Coronary artery (tissue), 2 donors: Measurements from ENCODE around the gene KNSTRN.

ENCODE experiments used
- DNase-seq: peaks from one replicate; pipeline ENCODE4 v3.0.0-alpha.2; 2017; ENCODE audit warnings: low spot score
- H3K27ac ChIP-seq, 2 donors: fragments of 200-600 bp; sonication (generic); one replicate each; pipeline ENCODE4 v1.5.1; 2016 to 2019
- H3K4me3 ChIP-seq: fragments of 200-600 bp; sonication (generic); 2 replicates; pipeline ENCODE4 v1.5.1; 2016; ENCODE audit warnings: mild to moderate bottlenecking, moderate library complexity
- TF ChIP-seq, protein P1 (sequence below): fragments of 200-600 bp; sonication (generic); IDR thresholded peaks from one replicate; pipeline ENCODE4 v1.5.1; 2019; ENCODE audit warnings: antibody characterized with exemption

The KNSTRN gene

DNA sequence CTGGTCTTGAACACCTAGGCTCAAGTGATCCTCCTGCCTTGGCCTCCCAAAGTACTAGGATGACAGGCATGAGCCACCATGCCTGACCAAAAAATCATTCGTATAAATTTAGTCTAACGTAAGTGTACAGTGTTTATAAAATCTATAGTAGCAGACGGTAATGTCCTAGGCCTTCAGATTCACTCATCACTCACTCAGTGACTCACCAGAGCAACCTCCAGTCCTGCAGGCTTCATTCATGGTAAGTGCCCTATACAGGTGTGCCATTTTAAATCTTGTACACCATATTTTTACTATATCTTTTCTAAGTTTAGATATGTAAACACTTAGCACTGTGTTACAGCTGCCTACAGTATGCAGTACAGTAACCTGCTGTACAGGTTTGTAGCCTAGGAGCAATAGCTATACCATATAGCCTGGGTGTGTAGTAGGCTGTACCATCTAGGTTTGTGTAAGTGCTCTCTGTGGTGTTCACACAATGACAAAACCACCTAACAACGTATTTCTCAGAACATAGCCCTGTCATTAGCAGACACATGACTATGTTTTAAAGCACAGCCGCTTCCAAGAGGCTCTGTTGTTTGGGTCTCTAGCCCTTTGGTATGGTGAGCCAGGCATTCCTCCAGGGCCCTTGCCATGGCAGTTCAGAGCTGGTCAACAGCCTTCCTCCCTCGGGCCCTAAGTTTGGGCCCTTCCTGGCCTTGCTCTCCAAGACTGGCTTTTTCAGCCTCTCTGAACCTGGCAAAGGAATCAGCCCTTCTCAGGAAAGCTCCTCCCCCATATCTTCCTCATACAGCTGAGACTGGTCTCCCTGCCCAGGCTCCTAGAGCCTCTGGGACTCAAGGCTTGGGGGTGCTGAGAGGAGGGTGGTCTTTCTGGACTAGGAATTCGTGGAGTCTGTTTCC lies 39.9 kb upstream of the KNSTRN start:
- Histone ChIP-seq H3K27ac (peak overlapping the region; percentile 84), H3K4me3 (no peak overlapping the region)
- TF ChIP-seq, protein P1, sequence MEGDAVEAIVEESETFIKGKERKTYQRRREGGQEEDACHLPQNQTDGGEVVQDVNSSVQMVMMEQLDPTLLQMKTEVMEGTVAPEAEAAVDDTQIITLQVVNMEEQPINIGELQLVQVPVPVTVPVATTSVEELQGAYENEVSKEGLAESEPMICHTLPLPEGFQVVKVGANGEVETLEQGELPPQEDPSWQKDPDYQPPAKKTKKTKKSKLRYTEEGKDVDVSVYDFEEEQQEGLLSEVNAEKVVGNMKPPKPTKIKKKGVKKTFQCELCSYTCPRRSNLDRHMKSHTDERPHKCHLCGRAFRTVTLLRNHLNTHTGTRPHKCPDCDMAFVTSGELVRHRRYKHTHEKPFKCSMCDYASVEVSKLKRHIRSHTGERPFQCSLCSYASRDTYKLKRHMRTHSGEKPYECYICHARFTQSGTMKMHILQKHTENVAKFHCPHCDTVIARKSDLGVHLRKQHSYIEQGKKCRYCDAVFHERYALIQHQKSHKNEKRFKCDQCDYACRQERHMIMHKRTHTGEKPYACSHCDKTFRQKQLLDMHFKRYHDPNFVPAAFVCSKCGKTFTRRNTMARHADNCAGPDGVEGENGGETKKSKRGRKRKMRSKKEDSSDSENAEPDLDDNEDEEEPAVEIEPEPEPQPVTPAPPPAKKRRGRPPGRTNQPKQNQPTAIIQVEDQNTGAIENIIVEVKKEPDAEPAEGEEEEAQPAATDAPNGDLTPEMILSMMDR = no peak
- DNase-seq = no peak

DNA sequence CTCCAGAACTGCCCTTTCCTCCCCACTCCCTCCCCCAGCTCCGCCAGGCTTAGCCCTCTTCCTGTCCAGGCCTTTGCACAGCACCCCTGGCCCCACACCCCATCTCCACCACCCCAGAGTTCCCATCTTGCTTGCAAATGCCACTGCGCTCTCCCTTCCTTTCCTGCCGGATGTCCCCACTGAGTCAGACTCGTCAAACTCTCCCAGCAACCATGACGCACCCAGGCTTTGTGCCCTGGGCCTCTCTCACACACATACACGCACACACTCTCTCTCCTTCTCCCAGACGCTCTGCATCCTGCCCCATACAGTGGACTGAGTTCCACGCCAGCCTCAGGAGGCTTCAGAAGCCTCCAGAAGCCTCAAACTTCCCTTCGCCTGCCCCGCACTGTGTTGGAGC lies 39.0 kb upstream of the KNSTRN start:
- no peak overlapping the region for H3K4me3 ChIP-seq
- no peak for DNase-seq
- peak overlapping the region; percentile 84 for H3K27ac ChIP-seq
- TF ChIP-seq, protein P1 = no peak

DNA sequence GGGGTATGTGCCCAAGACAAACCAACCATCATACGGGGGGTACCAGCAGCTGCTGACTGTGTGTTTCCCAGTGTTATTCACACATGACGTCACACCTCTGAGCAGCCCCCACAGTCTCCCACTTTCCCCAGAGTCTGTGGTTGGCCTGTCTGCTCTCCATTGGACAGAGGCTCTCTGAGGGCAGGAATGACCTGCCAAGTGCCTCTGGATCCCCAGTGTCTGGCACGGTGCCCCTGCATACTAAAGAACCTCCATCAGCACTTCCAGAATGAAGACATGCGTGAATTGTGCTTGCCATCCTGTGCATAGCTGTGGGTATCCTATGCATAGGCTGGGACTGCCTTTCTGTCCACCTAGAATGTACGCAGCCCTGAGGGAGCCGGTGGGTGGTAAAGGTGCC lies 38.3 kb upstream of the KNSTRN start:
- H3K27ac ChIP-seq = peak overlapping the region; percentile 84
- no peak overlapping the region for H3K4me3 ChIP-seq
- DNase-seq = no peak
- TF ChIP-seq, protein P1 = no peak

DNA sequence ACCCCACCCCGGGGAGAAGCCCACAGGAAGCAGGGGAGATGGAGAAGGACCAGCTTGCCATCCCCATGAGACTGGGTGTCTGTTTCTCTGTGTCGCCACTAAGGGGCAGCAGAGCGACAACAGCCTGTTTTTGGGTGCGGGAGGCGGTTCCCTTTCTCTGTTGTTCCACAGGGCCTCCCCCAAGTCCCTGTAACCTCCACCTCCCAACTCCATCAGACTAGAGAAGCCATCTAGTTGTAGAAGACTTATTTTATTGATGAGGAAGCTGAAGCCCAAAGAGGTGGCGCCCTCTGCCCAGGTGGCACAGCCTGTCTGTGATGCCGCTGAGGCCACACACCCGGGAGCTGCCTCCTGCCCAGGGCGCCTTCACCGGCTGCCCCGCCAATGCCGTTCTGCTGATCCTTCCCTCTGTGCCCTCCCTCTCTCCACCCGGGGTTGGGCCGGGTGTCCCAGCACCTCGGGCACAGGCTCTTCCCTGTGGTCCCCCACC lies 37.8 kb upstream of the KNSTRN start:
- Histone ChIP-seq H3K27ac (peak overlapping the region; percentile 84), H3K4me3 (no peak overlapping the region)
- DNase-seq = no peak
- TF ChIP-seq, protein P1 = peak; percentile 51

DNA sequence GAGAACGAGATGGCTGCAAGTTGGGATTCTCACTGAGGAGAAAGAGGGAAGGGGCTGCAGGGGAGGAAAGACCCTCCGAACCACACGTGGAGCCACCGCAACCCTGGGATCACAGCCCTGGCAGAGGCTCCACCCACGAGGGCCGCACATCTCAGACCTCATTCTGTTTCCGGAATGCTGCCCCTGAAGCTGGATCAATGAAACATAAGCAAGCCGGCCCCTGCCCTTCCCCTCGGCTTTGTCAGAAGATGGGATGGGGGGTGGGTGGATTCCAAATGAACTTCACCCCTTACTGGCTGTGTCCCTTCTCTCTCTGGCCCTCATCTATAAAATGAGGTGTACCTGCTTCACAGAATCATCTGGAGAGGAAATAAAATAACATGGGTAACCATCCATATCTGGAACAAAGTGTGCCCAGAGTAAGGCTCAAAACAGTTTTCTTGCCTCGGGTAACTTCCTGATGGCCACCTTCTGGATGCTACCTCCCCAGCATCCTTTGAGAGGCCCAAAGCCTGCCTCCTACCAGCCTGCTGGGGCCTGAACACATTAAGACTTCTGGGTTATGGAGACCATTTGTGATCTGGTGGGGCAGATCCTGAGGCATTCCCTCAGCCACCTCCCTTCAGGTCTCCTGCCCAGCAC lies 37.2 kb upstream of the KNSTRN start:
- Histone ChIP-seq H3K27ac (peak overlapping the region in 1 of 2 donors; percentile 84), H3K4me3 (no peak overlapping the region)
- TF ChIP-seq, protein P1 = no peak
- DNase-seq = no peak

DNA sequence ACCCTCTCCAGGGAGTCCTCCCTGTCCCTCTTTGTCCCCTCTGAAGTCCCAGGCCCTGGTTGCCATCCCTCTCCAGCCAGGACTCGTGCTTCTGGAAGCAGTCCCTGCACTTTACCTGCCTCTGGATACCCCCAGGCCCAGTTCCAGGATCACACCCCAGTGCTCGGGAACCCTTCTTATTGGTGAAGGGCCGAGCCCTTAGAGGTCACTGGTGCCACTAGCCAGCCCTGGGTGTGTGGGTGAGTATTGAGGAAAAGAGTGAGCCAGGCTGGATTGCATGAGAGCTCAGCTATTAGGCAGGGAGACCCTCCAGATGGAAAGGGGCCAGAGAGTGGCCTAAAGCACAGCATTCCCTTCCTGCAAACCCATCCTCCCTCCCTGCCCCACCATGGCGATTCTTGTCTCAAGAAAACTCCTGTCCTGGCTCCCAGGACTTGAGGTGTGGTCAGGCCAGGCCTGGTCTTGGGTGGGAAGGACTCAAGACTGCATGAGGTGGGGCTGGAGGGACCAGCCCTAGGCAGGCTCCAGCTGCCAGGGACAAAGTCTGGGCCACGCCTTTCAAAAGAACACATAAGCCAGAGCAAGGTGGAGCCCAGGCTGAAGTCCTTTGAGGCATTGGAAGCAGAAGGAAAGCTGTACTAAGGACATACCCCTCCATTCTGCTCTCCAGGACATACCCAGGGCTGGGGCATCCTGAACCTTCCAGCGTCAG lies 36.5 kb upstream of the KNSTRN start:
- Histone ChIP-seq H3K27ac (no peak overlapping the region), H3K4me3 (no peak overlapping the region)
- TF ChIP-seq, protein P1 = no peak
- no peak for DNase-seq
